ENCODE data around the gene COL5A3.

The COL5A3 gene

DNA sequence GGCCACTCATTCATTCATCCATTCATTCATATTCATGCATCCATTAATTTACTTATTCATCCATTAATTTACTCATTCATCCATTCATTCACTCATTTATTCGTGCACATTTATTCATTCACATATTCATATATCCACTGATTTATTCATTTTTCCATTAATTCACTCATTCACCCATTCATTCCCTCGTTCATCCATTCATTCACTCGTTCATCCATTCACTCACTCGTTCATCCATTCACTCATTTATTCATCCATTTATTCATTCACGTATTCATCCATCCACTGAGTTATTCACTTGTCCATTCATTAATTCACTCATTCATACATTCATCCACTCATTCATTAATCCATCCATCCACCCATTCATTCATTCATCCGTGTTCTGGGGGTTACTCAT lies 38.2 kb downstream of the COL5A3 start:
- Histone ChIP-seq H3K9me3 (ENCODE audit: insufficient read depth, low read length) (no peaks in the 10 kb centered on the region), H3K27ac (ENCODE audit: low read depth, low read length) (no peak overlapping the region), H3K4me3 (ENCODE audit: insufficient read depth, low read length, poor library complexity, severe bottlenecking) (no peak overlapping the region), H3F3A (ENCODE audit: insufficient read depth) (no peaks in the 10 kb centered on the region), H2AFZ (ENCODE audit: low read depth, low read length, severe bottlenecking) (no peak overlapping the region), H3K9me2 (replicated peaks; ENCODE audit: insufficient read depth, low read length) (no peaks in the 10 kb centered on the region), H4K20me1 (ENCODE audit: low read depth, low read length) (no peaks in the 10 kb centered on the region), H3K27me3 (ENCODE audit: low read length) (no peaks in the 10 kb centered on the region), H3K4me2 (ENCODE audit: low read depth, low read length, poor library complexity, severe bottlenecking) (no peak overlapping the region), H3K79me2 (ENCODE audit: insufficient read depth, low read length) (no peaks in the 10 kb centered on the region), H3K36me3 (ENCODE audit: low read length) (no peaks in the 10 kb centered on the region), H3K9ac (ENCODE audit: low read length) (no peak overlapping the region)
- TF ChIP-seq EZH2phosphoT487 (conservative IDR thresholded peaks at IDR 0.05; ENCODE audit: low read length), result no peak
- TF ChIP-seq, protein P1, sequence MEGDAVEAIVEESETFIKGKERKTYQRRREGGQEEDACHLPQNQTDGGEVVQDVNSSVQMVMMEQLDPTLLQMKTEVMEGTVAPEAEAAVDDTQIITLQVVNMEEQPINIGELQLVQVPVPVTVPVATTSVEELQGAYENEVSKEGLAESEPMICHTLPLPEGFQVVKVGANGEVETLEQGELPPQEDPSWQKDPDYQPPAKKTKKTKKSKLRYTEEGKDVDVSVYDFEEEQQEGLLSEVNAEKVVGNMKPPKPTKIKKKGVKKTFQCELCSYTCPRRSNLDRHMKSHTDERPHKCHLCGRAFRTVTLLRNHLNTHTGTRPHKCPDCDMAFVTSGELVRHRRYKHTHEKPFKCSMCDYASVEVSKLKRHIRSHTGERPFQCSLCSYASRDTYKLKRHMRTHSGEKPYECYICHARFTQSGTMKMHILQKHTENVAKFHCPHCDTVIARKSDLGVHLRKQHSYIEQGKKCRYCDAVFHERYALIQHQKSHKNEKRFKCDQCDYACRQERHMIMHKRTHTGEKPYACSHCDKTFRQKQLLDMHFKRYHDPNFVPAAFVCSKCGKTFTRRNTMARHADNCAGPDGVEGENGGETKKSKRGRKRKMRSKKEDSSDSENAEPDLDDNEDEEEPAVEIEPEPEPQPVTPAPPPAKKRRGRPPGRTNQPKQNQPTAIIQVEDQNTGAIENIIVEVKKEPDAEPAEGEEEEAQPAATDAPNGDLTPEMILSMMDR (IDR thresholded peaks at IDR 0.05; ENCODE audit: insufficient read depth, low read length, poor library complexity, severe bottlenecking), result no peak

DNA sequence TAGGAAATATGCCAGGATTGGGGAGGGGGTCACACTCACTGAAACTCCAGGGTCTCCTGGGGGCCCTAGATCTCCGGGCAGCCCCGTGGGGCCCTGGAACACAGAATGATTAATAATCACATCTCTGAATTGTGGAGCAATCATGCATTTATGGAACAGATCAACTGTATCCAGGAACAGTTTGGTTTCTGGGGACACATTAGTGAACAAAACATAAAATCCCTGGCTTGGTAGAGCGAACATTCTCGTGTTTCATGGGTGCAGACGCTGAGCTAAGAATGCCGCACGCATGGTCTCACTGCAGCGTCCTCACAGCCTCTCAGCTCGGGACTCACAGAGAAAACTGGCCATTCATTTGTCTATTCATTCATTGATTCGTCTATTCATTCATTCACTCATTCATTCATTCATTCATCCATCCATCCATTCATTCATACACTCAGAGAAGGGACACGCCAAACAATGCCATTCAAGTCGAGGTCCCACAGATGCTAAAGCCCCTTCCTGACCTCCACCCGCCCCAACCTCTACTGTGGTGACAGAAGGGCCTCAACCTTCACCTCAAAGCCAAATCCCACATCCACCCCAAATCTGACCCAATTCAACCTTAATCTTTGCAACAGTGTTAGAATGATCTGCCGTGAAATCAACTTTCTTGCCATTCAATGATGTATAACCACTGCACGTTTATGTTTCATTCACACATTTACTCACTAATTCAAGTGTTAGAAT lies 39.0 kb downstream of the COL5A3 start:
- Histone ChIP-seq H3K27ac (ENCODE audit: low read depth, low read length) (no peak overlapping the region), H3K4me3 (ENCODE audit: insufficient read depth, low read length, poor library complexity, severe bottlenecking) (no peak overlapping the region), H3K36me3 (ENCODE audit: low read length) (no peaks in the 10 kb centered on the region), H3K9me3 (ENCODE audit: insufficient read depth, low read length) (no peaks in the 10 kb centered on the region), H3K9me2 (replicated peaks; ENCODE audit: insufficient read depth, low read length) (no peaks in the 10 kb centered on the region), H3K79me2 (ENCODE audit: insufficient read depth, low read length) (no peaks in the 10 kb centered on the region), H3K27me3 (ENCODE audit: low read length) (no peaks in the 10 kb centered on the region), H3F3A (ENCODE audit: insufficient read depth) (no peaks in the 10 kb centered on the region), H2AFZ (ENCODE audit: low read depth, low read length, severe bottlenecking) (no peak overlapping the region), H3K4me2 (ENCODE audit: low read depth, low read length, poor library complexity, severe bottlenecking) (no peak overlapping the region), H3K9ac (ENCODE audit: low read length) (no peak overlapping the region), H4K20me1 (ENCODE audit: low read depth, low read length) (no peaks in the 10 kb centered on the region)
- TF ChIP-seq, protein P1 (IDR thresholded peaks at IDR 0.05; ENCODE audit: insufficient read depth, low read length, poor library complexity, severe bottlenecking), result no peak
- TF ChIP-seq EZH2phosphoT487 (conservative IDR thresholded peaks at IDR 0.05; ENCODE audit: low read length), result no peak

DNA sequence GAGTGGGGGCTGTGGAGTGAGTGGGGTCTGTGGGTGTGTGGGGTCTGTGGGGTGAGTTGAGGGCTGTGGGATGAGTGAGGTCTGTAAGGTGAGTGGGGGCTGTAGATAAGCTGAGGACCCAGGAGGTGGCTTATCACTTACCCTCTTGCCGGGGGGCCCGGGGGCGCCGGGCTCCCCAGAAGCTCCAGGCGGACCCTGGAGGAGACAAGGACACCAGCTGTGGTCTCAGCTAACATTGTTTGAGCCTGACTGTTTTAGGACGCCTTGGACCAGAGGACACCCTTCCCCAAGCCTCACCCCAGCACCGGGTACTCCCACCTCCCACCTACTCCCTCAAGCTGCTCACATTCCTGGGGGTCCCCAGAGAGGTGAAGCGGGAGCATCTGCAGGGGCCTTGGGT lies 39.8 kb downstream of the COL5A3 start:
- Histone ChIP-seq H3K9me3 (ENCODE audit: insufficient read depth, low read length) (no peaks in the 10 kb centered on the region), H3K27ac (ENCODE audit: low read depth, low read length) (no peak overlapping the region), H3K79me2 (ENCODE audit: insufficient read depth, low read length) (no peaks in the 10 kb centered on the region), H3K27me3 (ENCODE audit: low read length) (no peaks in the 10 kb centered on the region), H3K9me2 (replicated peaks; ENCODE audit: insufficient read depth, low read length) (no peaks in the 10 kb centered on the region), H2AFZ (ENCODE audit: low read depth, low read length, severe bottlenecking) (no peak overlapping the region), H3F3A (ENCODE audit: insufficient read depth) (no peaks in the 10 kb centered on the region), H3K36me3 (ENCODE audit: low read length) (no peaks in the 10 kb centered on the region), H3K4me3 (ENCODE audit: insufficient read depth, low read length, poor library complexity, severe bottlenecking) (no peak overlapping the region), H3K9ac (ENCODE audit: low read length) (no peak overlapping the region), H4K20me1 (ENCODE audit: low read depth, low read length) (no peaks in the 10 kb centered on the region), H3K4me2 (ENCODE audit: low read depth, low read length, poor library complexity, severe bottlenecking) (no peak overlapping the region)
- TF ChIP-seq, protein P1 (IDR thresholded peaks at IDR 0.05; ENCODE audit: insufficient read depth, low read length, poor library complexity, severe bottlenecking), result no peak
- TF ChIP-seq EZH2phosphoT487 (conservative IDR thresholded peaks at IDR 0.05; ENCODE audit: low read length), result no peak

All from SU-DHL-6 (cell line).